ENCODE data around the gene PAFAH1B1.
"Not testable (repeated sequence)": the region's sequence is repeated elsewhere in the genome, so short reads cannot be mapped to it uniquely, and the experiment has no call there.

Gene PAFAH1B1

GRCh38 chr17:2636169-2636930, 42.9 kb downstream of the PAFAH1B1 start:
- no peak for DNase-seq

- DNase-seq: no peak
These were observed 44.0 kb downstream of the PAFAH1B1 start for GRCh38 chr17:2637422-2637821.

GRCh38 chr17:2644971-2645370, 51.5 kb downstream of the PAFAH1B1 start:
- DNase-seq: no peak

GRCh38 chr17:2647957-2648356, 54.5 kb downstream of the PAFAH1B1 start:
- DNase-seq: no peak

- no peak for DNase-seq
These were observed 55.7 kb downstream of the PAFAH1B1 start for GRCh38 chr17:2649191-2649590.

GRCh38 chr17:2652911-2653310, 59.5 kb downstream of the PAFAH1B1 start:
- not testable (repeated sequence) for DNase-seq

- DNase-seq: no peak
These were observed 62.1 kb downstream of the PAFAH1B1 start for GRCh38 chr17:2655546-2655945.

- DNase-seq: no peak
These were observed 62.8 kb downstream of the PAFAH1B1 start for GRCh38 chr17:2656283-2656682.

- not testable (repeated sequence) for DNase-seq
These were observed 65.9 kb downstream of the PAFAH1B1 start for GRCh38 chr17:2659337-2659736.

- DNase-seq: not testable (repeated sequence)
These were observed 67.0 kb downstream of the PAFAH1B1 start for GRCh38 chr17:2660410-2660809.

GRCh38 chr17:2672026-2672425, 78.6 kb downstream of the PAFAH1B1 start:
- DNase-seq: no peak

- DNase-seq: not testable (repeated sequence)
These were observed 85.8 kb downstream of the PAFAH1B1 start for GRCh38 chr17:2679247-2679646.

- no peak for DNase-seq
These were observed 87.5 kb downstream of the PAFAH1B1 start for GRCh38 chr17:2680961-2681360.

- DNase-seq: no peak
These were observed 88.2 kb downstream of the PAFAH1B1 start for GRCh38 chr17:2681650-2682049.

- no peak for DNase-seq
These were observed 88.9 kb downstream of the PAFAH1B1 start for GRCh38 chr17:2682176-2682938.

- DNase-seq: no peak
These were observed 90.5 kb downstream of the PAFAH1B1 start for GRCh38 chr17:2683912-2684311.

GRCh38 chr17:2684549-2684948, 91.1 kb downstream of the PAFAH1B1 start:
- DNase-seq: no peak

GRCh38 chr17:2685696-2686095, 92.2 kb downstream of the PAFAH1B1 start:
- no peak for DNase-seq

- no peak for DNase-seq
These were observed 93.6 kb downstream of the PAFAH1B1 start for GRCh38 chr17:2687074-2687418.

GRCh38 chr17:2688351-2689342, 95.2 kb downstream of the PAFAH1B1 start:
- no peak for DNase-seq

GRCh38 chr17:2689411-2690164, 96.1 kb downstream of the PAFAH1B1 start:
- peak; percentile 2 for DNase-seq

Measured in activated CD4-positive, alpha-beta T cell treated with anti-CD3 and anti-CD28 coated beads for 48 hours (primary cell).